GM18861 (cell line): ENCODE results near the gene ARL14EP.
A peak's percentile ranks its signal among the peaks of the same experiment; 100 is the strongest.

Source experiments
- ATAC-seq: cut with Tn5 transposase; IDR thresholded peaks from one replicate; pipeline ENCODE4 v1.9.1; 2021; ENCODE audit not compliant: unreplicated experiment

The ARL14EP gene

DNA sequence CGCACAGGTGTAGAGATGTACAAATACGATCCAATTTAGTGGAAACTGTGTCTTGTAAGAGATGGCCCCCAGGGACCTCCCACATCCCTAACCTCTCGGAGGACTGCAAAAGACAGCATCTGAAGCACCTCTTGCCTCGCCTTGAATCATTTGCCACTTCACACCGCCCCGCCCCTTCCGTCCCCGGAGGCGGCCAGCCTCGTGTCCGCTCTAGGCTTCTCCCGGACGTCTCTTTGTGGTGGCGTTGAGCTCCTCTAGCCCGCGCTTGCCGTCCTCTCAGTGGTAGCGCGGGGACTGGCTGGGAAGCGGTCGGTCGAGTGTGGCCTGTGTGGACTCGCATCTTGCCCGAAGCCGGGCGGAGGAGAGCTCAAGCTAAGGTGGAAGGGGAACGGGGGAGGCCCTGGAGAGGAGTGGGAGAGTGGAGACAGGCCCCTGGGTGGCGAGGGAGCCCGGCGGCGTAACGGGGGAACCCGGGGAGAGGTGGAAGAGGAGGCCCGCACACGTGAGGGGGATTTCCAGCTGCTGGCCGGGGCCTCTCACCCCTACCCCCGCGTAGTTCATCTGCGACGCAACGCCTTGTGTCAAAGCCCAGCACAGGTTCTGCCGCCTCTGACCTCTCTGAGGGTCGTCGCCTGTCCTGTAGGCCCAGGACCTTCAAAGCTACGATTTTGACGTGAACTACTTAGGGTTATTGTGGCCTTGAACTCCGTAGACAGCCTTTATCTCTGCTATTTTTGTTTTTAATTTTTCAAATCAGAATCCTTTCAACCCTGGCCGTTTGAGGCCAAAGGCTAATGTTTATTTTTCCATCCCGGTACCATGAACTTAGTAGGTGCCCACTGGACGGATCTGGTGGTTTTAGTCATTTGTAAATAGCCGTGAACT lies at the start of gene ARL14EP:
TSS of gene ARL14EP (plus strand) at position 279 of the 885 bp plus-strand sequence. CDS start 7,845 bp downstream, outside the sequence.
- peak; percentile 97 for ATAC-seq

DNA sequence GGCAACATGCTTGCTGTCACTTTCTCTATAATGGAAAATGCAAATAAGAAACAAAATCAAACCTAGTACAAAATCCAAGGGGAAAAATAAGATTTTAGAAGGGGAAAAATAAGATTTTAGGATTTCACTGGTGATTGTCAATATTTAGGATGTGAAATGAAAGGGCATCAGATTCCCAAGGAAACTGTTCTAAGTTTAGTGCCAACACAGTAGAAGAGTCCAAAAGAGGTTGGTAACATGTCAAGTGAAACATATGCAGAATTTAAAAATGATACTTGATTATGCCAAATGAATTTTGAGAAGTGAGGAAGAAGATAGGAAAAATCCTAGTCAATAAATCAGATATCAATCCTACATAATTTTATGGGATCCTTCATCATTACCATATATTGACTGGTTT lies 45.7 kb upstream of the ARL14EP start:
- no peak for ATAC-seq

DNA sequence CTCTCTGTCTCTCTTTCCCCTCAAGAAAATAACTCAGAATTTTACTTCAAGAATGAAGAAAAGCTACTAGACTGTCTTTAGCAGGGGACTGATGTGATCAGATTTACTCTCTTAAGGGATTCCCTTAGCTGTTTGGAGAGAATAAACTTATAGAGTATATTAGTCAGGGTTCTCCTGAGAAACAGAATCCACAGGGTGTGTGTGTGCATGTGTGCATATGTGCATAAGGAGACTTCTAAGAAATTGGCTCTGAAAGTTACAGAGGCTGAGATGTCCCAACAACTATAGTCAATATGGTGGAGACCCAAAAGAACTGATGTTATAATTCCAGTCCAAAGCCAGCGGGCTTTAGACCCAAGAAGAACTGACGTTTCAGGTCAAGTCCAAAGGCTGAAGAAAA lies 43.1 kb upstream of the ARL14EP start:
- no peak for ATAC-seq

DNA sequence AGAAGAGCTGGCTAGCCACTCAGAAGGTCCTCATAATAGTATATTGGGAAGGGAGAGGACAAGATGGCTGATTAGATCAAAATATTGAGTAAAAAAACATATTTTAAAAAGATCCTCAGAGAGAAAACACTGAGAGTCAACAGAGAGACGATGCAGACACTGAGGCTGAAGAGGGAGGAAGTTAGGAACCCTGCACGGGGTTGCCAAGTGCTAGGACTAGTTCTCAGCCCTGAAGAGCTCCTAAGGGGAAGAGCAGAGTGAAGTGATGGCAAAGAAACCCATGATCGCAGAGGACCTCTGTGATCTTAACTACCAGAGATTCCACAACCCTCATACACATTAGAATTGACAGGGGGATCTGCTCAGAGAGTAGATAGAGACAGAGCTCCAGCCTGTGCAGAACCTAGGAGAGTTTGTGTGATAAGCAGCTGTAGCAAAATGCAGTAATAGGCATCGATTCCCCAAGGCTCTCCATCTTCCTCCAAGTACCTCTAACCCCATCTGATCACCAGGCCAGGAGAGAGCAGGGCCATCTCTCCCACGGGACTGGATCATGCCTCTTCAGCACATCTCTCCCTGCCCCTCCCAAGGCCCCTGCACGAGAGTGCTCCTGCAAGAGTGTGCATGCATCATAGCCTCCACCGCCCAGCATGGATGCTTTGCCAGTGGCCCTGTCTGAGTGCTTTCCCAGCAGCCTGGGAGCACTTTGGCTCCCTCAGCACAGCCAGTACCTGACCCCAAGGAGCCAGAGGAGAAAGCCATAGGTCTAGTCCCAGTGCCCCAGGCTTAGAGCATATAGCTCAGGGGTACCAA lies 41.2 kb upstream of the ARL14EP start:
- ATAC-seq, result no peak

DNA sequence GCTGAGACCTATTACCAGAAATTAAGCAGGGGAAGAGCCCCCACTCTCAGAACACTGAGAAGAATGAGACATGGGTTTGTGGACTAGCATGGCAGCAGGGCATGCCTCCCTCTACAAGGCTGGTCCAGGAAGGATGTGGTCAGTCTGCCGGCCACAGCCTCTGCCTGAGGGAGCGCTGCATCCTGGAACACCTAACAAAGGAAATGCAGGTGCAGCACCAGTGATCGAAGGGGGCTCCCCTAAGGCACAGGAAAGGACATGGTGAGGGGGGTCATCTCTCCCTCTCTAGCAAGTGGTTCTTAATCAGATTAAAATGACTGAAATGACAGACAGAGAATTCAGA lies 40.6 kb upstream of the ARL14EP start:
- peak; percentile 96 for ATAC-seq

- ATAC-seq, result no peak
These were observed 38.1 kb upstream of the ARL14EP start for GRCh38 chr11:30284836-30285235.

- ATAC-seq, result no peak
These were observed 37.3 kb upstream of the ARL14EP start for GRCh38 chr11:30285416-30286121.

DNA sequence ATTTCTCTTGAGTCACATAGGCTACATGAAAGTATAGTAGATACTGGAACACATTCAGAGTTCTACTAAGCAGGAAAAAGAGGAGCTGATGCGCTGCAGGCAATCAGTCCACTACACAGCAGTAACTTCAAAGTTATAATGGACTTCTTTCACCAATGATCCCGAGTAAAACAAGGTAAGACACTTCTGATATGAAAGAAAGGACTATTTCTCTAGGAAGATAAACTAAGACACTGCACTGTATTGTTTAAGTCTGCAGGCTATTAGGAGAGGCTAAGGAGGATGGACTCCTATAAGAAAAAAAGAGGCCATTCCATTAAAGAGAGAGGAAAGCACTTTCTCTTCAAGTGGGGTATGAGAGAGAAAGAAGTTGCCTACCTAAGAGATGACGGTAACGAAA lies 31.6 kb upstream of the ARL14EP start:
- ATAC-seq, result no peak

DNA sequence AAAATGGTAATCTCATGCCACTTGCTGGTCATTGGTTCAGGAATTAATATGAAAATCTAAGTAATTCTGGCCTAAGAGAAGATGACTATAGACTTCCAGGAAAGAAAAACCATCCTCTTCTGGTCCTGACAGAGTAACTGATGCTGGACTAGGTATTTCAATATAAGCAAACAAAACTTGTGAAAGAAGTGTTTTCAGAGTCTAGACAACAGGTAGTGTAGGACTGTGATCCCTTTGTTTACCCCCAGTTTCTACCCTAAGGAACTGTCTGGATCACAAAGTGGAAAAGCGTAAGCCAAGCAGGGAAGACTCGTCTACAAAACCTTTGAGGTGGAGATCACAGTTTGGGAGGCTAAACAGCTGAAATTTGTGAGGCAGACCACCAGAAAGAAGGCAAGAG lies 30.4 kb upstream of the ARL14EP start:
- ATAC-seq, result no peak

DNA sequence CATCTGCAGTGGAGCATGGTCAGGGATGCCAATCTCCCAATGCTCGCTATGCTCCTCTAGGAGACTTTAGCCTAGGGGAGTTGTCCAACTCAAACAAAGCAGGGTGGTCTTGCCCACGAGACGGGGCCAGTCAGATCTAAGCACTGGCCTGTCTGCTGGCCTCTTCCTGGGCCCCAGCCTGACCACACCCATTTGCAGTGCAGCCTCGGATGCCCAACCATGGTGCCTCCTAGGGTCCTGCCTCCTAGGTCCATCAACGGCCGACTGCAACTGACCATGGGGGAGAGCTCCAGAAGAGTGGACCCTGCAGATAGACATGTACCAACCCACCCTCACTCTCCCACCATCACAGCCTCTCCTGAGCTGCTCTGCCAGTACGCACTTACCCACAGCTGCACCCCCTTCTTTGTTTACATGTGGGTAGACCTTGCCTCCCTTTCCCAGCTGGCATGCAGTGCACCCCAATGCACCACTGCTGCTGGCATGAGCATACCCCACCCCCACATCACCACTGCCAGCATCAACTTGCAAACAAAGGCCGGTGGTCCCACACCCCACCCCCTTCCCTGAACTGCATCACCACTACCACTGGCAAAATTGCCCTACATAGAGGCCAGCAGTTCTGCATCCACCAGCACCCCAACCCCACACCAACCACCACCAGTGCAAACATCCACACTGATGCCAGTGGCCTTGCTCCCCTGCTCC lies 27.6 kb upstream of the ARL14EP start:
- ATAC-seq, result no peak

GRCh38 chr11:30304620-30305019 lies 18.3 kb upstream of the ARL14EP start:
- no peak for ATAC-seq

- peak; percentile 92 for ATAC-seq
These were observed 12.3 kb upstream of the ARL14EP start for GRCh38 chr11:30310623-30311022.

DNA sequence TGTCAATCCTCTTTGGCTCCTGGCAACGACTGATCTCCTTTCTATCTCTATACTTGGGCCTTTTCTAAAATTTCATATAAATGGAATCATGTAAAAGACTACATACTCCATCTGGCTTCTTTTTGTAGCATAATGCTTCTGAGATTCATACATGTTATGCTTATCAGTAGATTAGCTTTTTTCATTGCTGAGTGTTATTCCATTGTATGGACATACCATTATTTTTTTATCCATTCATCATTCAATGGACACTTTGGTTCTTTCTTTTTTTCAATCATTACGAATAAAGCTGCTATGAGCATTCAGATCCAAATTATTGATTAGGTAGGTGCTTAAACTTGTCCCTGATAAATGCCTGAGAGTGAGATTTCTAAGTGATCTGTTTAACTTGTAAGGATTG lies 11.7 kb upstream of the ARL14EP start:
- no peak for ATAC-seq

DNA sequence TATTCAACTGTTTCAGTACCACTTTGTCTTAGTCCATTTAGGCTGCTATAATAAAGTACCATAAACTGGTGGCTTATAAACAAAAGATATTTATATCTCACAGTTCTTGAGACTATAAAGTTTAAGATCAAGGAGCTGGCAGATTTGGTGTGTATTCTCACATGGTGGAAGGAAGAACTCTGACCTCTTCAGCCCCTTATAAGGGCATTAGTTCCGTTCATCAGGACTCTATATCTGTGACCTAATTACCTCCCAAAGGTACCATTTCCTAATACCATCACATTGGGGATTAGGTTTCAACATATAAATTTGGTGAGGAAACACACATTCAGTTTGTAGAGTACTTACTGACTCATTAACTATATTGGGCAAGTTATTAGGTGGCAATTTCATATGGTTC lies 10.7 kb upstream of the ARL14EP start:
- ATAC-seq, result peak; percentile 30

- no peak for ATAC-seq
These were observed 9.3 kb upstream of the ARL14EP start for GRCh38 chr11:30313580-30313979.

GRCh38 chr11:30314625-30315024 lies 8.3 kb upstream of the ARL14EP start:
- no peak for ATAC-seq

DNA sequence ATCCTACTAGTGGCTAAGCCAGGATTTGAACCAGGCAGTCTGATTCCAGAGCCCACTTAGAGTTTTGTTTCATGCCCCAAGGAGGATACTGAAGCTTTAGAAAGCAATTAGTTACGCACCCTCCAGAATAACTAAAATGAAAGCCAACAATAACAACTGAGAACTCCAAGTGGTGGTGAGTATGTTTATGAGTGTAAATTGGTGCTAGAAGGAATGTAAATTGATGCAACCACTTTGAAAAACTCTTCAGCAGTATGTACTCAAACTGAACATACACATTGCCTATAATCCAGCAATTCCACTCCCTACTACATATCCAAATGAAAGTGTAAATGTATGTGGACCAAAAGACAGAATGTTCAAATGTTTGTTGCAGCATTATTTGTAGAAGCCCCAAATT lies 6.7 kb upstream of the ARL14EP start:
- ATAC-seq, result no peak

DNA sequence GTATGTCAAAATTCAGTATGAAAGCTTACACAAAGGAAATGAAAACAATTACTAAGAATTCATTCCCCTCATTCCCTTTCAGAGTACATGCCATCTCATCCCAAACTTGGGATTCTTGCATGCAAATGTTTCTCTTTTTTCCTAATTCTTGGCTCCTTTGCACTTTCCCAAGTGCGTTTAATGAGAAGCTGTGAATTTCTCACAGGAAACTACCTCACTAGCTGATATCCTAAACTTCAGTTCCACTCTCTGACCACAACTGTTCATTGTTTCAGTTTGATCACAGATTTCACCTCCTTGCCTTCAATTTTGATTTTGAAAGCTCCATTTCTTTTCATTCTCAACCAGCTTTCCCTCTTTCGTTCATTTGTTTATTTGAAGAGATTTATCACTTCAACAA lies 5.9 kb upstream of the ARL14EP start:
- no peak for ATAC-seq

DNA sequence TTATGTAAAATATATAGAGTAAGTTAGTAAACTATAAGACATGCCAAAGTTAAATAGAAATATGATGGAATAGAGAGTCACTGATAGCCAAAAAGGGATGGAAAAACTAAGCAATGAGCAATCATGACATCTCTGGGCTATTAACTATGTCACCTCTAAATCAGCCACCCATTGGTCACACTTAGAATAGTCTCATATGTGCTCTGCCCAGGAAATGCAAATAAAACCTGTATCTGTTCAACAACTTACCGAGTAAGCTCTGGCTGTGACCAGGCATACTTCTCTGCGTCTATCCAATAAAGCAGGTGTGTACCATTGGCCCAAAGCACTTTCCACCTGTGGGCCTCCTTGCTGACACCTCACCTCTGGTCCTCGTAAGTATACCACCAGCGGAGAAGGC lies 1.6 kb upstream of the ARL14EP start:
- no peak for ATAC-seq

DNA sequence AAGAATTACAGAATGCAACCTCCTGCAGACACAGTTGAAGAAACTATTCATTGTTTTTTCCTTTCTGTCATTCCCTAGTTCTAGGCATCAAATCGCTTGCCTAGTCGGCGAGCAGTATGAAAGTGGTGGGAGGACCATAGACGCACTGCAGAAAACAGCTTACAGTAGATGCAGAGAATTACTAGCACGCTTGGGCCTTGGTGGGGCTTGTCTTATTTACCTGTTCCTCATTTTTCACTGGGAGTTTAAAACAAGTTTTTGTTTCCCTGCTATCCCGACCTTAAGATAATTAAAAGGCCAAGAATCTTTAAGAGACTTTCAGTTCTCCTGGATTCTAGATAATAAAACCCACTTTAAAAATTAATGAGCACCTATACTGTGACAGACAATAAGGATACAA lies 713 bp upstream of the ARL14EP start:
- ATAC-seq, result no peak
